ENCODE results near the gene EXD3.
A peak's percentile ranks its signal among the peaks of the same experiment; 100 is the strongest.
"Not testable (repeated sequence)": the region's sequence is repeated elsewhere in the genome, so short reads cannot be mapped to it uniquely, and the experiment has no call there.

EXD3 gene

DNA sequence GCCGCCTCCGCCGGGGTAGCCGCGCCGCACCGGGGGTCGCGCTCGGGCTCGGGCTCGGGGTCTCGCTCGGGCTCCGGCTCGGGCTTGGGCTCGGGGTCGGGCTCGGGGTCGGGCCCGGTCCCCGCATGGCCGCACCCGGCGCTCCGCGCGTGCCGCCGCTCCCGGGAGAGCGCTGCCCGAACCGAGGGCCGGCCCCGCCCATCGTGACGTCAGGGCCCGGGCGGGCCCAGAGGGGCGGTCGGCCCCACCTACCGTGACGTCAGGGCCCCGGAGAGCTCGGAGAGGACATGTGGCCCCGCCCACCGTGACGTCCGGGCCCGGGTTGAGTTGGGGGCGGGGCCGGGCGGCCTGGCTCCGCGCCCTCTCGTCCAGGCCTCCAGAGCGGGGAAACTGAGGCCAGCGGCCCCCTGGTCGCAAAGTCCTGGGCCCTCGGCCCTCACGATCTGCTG is 36.2 kb upstream of the EXD3 start, which contains the start of gene NSMF:
Gene NSMF (minus strand): TSS at position 183 of the 449 bp plus-strand sequence. CDS start 232 bp downstream, outside the sequence.
- Histone ChIP-seq H3K27ac (peak within 1 kb of the TSS; percentile 44 to 95 (median 79)), H3K4me3 (peak within 1 kb of the TSS; percentile 54 to 75 (median 69))

DNA sequence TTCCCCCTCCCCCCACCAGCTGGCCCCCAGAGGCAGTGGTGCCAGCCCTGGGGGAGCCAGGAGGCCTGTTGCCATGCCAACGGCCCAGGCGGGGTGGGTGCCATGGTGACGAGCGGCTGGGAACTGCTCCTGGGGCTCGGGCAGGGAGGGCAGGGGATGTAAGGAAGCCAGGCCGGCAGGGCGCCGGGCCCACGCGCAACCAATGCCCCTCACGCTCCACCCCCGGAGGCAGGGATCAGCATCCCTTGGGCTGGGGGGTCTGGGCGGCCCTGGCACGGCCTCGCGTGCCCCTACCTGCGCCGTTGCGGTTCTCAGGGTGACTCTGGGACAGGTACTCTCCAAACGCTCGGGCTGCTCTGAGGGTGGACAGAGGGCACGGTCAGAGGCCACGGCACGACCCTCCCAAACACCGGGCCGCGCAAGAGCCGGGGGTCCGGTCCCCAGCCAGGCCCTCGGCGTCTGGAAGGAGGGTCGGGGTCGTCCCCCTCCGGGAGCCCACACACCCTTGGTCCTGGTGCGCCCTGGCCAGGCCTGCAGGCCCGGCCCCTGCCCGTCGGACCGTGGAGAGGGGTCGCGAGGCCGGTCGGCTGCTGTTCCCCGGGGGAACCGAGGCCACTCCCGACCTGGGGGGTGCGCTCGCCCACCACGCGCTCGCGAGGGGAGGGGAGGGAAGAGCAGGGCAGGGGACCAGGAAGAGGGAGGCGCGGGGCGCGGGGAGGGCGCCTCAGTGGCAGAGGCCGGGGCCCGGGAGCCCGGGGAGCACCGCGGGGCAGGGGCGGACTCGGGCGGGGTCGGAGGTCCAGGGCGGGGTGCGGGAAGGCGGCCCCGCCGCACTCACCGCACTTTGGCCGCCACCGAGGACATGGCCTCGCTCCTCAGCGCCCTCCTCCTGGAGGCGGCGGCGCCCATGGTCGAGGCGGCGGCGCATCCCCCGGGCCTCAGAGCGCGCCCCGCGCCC is 35.5 kb upstream of the EXD3 start:
- H3K27ac ChIP-seq, result peak overlapping the region in 18 of 21 experiments; percentile 23 to 95 (median 82)
- H3K4me3 ChIP-seq, result peak overlapping the region; percentile 54 to 75 (median 69)

DNA sequence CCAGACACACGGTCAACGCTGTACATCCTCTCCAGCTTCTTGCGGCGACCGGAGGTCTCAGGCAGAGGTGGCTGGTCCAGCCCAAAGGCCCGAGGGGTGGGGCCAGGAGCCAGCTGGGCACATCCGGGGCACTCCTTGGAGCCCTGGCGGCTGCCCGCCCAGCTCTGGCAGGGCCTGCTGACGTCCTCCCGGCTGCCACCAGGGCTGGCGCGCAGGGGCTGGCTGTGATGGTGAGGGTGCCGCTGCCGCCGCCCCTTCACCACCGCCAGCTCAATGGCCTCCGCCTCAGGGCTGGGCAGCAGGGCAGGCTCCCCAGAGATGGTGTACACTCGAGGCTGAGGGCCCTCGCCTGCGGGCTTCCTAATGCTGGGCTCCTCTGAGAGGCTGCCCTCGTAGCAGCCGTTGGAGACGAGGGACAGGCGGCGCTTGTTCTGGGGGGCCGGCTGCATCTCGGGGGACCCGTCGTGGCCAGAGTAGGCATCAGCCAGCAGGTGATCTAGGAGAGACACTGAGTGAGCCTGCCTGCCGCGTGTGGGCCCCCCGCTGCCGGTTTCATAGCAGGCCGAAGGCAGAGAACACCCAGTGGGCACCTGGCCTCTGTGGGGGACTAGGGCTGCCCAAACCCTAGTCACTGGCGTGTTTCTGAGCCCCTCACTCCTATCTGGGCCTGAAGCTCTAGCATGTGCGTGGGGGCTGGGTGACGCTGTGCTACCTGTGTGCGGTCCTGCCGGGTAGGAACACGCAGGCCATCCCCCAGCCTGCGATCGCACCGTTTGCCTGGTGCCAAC is 34.6 kb upstream of the EXD3 start:
- peak overlapping the region in 4 of 7 experiments; percentile 54 to 71 (median 66) for H3K4me3 ChIP-seq
- H3K27ac ChIP-seq, result peak overlapping the region in 5 of 21 experiments; percentile 81 to 95 (median 85)

DNA sequence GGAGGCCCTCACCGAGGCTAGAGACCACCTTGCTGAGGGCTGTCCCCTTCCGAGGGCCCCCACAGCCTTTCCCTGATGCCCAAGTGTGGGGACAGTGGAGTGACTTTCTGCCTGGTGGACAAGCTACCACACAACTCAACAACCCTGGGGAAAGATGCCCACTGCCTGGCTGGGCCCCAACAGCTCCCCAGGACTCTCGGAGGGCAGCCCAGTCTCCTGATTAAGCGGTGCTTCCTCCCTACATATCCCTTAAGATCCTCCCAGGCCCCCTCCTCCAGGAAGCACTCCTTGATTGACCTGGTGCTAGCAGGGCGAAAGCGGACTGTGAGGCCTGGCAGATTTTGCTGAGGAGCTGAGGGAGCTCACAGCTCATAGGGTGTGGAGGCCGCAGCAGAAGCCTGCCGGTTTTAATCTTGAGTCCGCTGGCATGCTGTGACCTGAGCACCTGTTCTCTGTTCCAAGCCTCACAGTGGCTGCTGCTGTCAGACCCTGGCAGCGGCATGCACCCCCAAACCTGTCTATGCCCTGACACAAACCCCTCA is 34.0 kb upstream of the EXD3 start:
- no peak overlapping the region for H3K27ac ChIP-seq
- H3K4me3 ChIP-seq, result no peak overlapping the region

DNA sequence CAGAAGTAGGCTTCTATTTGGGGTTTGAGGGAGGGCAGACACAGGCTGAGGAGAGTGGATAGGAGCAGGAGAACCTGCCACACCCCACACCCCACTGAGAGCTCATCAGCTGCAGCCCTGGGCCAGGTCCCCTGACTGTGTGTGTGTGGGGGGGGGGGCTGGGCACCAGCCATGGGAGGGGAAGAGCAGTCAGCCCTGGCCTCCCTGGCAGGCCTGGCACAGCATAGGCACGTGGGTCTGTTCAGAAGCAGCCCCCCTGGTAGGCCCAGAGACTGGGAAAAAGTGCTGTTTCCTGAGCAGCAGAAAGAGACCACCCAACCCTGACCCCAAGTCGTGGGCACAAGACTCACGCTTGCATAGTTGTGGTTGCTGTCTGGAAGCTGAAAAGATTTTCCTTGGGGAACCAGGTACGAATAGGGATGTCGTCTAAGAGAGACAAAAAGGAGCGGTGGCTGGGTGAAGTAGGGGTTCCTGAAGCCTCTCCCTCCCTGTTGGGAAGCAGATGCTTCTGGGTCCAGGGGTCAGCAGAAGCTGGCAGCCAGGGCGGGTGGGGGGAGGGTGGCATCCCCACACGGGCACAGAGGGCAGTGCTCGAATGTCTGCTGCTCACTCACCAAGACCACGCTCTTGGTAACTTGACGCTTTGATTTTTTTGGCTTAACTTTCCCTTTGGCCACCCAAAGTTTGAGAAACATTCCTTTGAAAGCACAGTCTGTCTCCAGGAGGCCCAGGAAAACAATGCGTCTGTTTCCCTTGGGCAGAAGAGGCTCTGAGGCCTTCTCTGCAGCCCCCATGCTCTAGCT is 33.3 kb upstream of the EXD3 start:
- no peak overlapping the region for H3K4me3 ChIP-seq
- peak overlapping the region in 2 of 21 experiments; percentile 6 to 20 for H3K27ac ChIP-seq

DNA sequence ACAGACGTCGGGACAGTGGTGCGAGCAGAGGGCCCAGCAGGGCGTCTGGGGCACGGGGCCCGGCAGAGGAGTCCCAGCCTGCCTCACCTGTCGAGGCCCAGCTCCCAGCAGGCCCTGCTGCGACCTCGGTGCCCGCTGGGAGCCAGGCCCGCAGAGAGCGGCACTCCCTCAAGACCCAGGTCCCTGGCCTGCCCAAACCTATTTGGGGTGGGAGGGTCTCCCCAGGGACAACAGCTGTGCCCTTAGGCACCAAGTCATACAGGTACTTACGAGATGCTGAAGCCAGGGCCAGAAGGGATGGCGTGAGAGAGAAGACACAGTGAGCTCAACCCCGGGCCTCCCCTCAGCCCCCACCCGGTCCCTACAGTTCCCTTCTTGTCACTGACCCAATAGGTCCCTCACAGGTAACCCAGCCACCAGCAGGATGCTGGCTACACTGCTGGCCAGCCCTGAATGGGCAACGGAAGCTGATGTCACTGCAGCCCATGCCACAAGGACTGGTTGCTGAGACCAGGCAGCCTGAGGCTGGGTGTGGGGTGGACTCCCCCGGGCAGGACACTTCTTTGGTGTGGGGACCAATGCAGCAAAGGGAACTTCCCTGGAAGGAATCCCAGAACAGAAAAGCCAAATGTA is 32.5 kb upstream of the EXD3 start:
- peak overlapping the region in 3 of 21 experiments; percentile 6 to 79 (median 55) for H3K27ac ChIP-seq
- no peak overlapping the region for H3K4me3 ChIP-seq

DNA sequence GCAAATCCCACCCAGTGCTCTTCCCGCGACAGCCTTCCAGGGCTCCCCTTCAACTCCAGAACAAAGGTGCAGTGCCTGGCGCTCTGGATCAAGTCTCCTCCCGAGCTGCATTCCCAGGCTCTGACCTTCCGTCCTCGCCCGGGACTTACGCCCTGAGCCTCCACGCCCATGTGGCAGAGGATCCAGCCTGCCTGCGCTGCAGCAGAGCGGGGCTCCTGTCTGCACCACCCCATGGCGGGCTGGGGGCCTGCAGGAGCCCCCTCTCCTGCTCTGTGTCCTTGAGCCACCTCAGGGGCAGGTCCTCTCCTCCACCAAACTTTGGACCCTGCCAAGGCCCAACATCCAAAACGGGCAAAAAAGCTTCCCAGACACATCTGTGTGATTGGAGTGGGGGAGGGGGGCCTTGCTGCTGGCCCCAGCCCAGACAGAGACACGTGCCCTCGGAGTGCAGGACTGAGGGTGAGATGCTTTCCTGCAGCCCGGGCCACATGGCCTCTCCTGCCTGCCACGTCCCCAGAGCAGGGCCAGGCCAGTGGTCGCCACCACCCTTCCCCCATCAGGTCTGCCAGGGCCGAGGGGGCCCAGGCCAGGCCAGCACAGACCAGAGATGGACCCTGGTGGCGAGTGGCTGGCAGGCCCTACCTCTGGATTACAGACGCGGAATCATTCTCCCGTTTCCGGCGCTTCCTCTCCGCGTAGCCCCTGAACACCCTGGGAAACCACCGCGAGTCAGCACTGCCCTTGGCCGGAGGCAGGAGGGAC is 31.8 kb upstream of the EXD3 start:
- Histone ChIP-seq H3K4me3 (peak overlapping the region; percentile 32 to 51 (median 35)), H3K27ac (peak overlapping the region in 20 of 21 experiments; percentile 20 to 87 (median 72))

DNA sequence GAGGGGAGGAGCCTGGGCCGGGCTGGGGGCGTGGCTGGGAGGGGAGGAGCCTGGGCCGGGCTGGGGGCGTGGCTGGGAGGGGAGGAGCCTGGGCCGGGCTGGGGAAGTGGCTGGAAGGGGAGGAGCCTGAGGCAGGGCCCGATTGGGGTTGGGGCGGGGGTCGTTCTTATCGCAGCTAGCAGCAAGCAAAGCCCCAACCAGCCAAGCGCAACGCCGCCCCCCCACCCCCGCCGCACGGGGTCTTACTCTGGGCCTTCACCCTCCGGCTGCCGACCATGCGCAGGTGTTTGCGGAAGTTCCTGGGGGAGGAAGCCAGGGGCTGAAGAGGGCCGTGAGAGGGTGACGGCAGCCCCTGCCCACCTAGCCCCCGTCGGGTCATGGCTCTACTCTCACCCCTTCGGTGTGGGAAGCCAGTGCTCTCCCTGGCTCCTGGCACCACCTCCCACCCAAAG is 31.2 kb upstream of the EXD3 start:
- H3K4me3 ChIP-seq, result peak overlapping the region; percentile 32 to 51 (median 35)

DNA sequence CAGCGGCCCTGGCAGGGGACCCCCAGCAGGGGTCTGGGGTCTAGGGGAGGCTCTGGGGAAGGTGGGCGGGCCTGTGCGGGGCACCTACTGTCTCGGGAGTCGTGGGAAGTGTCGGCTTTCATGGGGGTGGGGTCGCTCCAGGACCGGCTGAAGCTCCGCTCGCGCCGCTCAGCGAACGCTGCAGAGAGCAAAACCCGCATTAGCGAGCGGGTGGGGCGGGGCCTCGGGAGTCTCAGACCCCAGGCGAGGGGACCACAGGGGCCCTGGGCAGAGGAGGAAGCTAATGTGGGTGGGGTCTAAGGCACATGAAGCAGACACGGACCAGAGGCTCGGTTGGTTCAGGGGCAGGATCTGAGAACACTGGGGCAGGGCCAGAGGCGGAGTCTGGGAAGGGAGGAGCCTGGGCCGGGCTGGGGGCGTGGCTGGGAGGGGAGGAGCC is 30.7 kb upstream of the EXD3 start:
- Histone ChIP-seq H3K4me3 (peak overlapping the region in 6 of 7 experiments; percentile 14 to 32 (median 20)), H3K27ac (peak overlapping the region in 3 of 21 experiments; percentile 6 to 26 (median 18))

More for the DNA sequence above, 31.2 kb upstream of the EXD3 start:
- H3K27ac ChIP-seq, result peak overlapping the region in 20 of 21 experiments; percentile 20 to 87 (median 72)

DNA sequence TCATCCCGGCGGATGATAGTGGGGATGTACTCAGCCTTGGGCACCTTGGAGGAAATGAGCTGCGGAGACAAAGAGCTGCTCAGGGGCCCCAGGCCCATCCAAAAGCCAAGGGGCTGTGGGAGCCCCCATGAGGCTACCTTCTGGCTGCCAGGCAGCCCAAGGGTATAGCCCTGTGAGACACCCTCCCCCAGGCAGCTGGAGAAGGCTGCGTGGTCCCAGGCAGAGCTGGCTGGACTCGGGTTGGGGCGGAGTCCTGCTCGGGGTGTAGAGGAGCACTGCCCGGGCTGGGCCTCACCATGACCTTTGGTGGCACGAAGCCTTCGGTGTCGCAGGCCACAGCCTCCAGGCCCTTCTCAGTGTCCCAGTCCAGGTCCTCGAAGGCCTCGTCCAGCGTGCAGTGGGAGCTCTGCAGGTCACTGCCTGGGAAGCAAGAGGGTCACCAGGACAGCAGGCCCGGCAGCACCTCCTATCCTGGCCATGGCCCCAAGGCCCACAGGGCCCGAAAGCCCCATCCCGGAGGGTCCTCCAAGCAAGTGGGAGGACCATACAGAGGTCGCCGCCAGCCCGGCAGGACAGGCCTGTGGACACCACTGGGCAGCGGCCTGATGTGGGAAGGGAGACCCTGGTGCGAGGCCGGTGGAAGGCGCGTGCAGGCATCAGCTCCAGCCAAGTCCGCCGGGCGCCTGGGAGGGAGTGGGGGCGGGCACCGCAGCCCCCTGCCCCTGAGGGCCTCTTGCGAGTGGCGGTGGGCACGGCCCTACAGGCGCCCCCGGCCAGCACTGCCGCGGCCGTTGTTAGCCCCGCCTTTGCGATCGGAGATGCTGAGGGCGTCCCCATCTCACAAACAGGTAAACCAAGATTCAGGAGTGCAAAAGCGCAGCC is 30.0 kb upstream of the EXD3 start:
- H3K4me3 ChIP-seq, result peak overlapping the region in 6 of 7 experiments; percentile 14 to 32 (median 20)

DNA sequence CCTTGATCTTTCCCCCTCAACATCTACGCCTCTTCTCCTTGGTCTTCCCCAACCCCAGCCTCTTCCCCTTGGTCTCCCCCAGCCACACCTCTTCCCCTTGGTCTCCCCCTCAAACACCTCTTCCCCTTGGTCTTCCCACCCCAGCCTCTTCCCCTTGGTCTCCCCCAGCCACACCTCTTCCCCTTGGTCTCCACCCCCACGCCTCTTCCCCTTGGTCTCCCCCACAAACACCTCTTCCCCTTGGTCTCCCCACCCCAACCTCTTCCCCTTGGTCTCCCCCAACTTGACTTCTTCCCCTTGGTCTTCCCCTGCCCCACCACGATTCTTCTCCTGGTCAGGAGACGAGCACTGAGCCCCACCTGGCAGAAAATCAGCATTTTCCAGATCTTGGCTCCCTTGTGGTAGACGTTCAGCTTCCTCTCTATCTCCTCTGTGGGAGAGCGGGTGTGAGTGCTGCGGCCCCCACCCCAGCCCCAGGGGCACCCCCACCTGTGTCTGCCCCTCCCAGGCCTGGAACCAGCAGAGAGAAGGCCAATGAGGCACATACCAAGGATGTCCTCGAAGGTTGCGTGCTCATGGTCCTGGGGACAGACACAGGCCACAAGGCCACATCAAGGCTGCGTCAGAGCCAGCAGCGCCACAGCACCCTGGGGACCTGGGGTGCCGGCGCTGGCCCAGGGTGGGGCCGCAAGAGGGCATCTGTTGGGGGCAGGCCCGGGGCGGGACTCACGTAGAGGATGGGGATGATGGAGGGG is 29.2 kb upstream of the EXD3 start:
- no peak overlapping the region for H3K27ac ChIP-seq
- H3K4me3 ChIP-seq, result no peak overlapping the region

More for the DNA sequence above, 30.0 kb upstream of the EXD3 start:
- peak overlapping the region in 3 of 21 experiments; percentile 6 to 26 (median 18) for H3K27ac ChIP-seq

DNA sequence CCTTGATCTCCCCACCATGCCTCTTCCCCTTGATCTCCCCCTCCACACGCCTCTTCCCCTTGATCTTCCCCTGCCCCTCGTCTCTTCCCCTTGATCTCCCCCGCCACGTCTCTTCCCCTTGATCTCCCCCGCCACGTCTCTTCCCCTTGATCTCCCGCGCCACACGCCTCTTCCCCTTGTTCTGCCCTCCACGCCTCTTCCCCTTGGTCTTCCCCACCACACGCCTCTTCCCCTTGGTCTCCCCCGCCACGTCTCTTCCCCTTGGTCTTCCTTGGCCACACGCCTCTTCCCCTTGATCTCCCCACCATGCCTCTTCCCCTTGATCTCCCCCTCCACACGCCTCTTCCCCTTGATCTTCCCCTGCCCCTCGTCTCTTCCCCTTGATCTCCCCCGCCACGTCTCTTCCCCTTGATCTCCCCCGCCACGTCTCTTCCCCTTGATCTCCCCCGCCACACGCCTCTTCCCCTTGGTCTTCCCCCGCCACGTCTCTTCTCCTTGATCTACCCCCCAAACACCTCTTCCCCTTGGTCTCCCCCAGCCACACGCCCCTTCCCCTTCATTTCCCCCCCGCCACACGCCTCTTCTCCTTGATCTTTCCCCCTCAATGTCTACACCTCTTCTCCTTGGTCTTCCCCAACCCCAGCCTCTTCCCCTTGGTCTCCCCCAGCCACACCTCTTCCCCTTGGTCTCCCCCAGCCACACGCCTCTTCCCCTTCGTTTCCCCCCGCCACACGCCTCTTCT is 28.5 kb upstream of the EXD3 start:
- not testable (repeated sequence) for H3K27ac ChIP-seq, H3K4me3 ChIP-seq

DNA sequence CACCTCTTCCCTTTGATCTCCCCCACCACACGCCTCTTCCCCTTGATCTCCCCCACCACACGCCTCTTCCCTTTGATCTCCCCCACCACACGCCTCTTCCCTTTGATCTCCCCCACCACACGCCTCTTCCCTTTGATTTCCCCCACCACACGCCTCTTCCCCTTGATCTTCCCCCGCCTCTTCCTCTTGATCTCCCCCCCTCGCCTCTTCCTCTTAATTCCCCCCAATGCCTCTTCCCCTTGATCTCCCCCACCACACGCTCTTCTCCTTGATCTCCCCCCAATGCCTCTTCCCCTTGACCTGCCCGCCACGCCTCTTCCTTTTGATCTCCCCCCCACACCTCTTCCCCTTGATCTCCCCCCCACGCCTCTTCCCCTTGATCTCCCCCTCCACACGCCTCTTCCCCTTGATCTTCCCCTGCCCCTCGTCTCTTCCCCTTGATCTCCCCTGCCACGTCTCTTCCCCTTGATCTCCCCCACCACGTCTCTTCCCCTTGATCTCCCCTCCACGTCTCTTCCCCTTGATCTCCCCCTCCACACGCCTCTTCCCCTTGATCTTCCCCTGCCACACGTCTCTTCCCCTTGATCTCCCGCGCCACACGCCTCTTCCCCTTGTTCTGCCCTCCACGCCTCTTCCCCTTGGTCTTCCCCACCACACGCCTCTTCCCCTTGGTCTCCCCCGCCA is 27.7 kb upstream of the EXD3 start:
- H3K4me3 ChIP-seq, H3K27ac ChIP-seq: not testable (repeated sequence)

DNA sequence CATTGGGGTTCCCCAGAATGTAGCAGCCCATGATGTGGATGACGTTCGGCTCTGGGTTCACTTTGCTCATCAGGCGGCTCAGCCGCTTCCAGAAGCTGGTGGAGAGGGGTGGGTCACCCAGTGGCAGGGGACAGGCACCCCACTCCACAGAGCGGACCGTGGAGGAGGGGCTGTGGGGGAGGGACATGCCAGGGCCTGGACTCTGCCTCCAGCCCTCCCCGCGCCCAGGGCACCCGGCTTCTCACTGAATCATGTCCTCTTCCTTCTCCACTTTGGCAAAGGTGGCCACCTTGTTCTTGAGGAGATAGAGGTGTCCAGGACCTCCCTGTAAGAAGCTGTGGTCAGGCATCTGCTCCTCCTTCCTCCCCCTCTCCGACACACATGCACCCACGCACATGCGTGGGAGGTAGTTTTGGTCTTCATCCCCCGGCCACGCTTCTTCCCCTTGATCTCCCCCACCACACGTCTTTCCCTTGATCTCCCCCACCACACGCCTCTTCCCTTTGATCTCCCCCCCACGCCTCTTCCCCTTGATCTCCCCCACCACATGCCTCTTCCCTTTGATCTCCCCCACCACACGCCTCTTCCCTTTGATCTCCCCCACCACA is 27.1 kb upstream of the EXD3 start:
- H3K4me3 ChIP-seq, result no peak overlapping the region
- no peak overlapping the region for H3K27ac ChIP-seq

Measured in skin epidermis (tissue), 12 donors.